Left lung (tissue), 10 donors: ENCODE results near the gene LRRC75A. TPM values are rescaled to one million over a fixed set of nuclear protein-coding genes. Genes with fewer than 3 reads are reported as not detected.

Source experiments
- ATAC-seq: fragments of 200-7000 bp; cut with Tn5 transposase; one replicate; pipeline ENCODE4 v1.9.1; 2020; ENCODE audit warnings: moderate library complexity
- DNase-seq, 4 donors: peaks; one replicate each; pipeline ENCODE4 v3.0.0-alpha.2; 2013 to 2020
- H3K27ac ChIP-seq, 2 donors: fragments of 200-600 bp; sonication (generic) in 1 of 2; one replicate each; pipeline versions ENCODE4 v1.5.0 to v1.8.0; 2020 to 2021
- H3K27me3 ChIP-seq, 2 donors: fragments of 200-600 bp; sonication (generic) in 1 of 2; one replicate each; pipeline versions ENCODE4 v1.5.0 to v1.8.0; 2020 to 2021
- H3K36me3 ChIP-seq, 2 donors: fragments of 200-600 bp; sonication (generic) in 1 of 2; one replicate each; pipeline versions ENCODE4 v1.5.0 to v1.8.0; 2020 to 2021
- H3K4me1 ChIP-seq, 2 donors: fragments of 200-600 bp; one replicate each; pipeline ENCODE4 v1.8.0; 2021
- H3K4me3 ChIP-seq, 2 donors: fragments of 200-600 bp; sonication (generic) in 1 of 2; one replicate each; pipeline versions ENCODE4 v1.5.0 to v1.8.0; 2020 to 2021; ENCODE audit warnings: mild to moderate bottlenecking in 1 of 2
- H3K9me3 ChIP-seq, 2 donors: fragments of 200-600 bp; sonication (generic) in 1 of 2; one replicate each; pipeline versions ENCODE4 v1.5.0 to v1.8.0; 2020 to 2021
- CTCF ChIP-seq, 2 donors: fragments of 200-600 bp; sonication (generic) in 1 of 2; IDR thresholded peaks; one replicate each; pipeline versions ENCODE4 v1.5.0 to v1.8.0; 2021; ENCODE audit warnings: antibody characterized with exemption in 2 of 2
- intact Hi-C, 2 donors: fragments of 100-400 bp; cut with DNase I; formaldehyde crosslinking; loops; one replicate each; pipeline versions ENCODE4 v1.11.2 to v1.14.2; 2022
- polyA plus RNA-seq, 6 donors: library from polyadenylated mRNA; unstranded; fragments of 120-200 nt; gene quantifications; one replicate each; pipeline ENCODE4 v1.2.1, GENCODE V29; 2013; ENCODE audit not compliant: insufficient read length in 6 of 6
- total RNA-seq, 2 donors: library from RNA; stranded (reverse); fragmentation: NEBNext Ultra II Directional; extraction: Animal tissue kit (Norgen Biotek cat#: 25700); gene quantifications; one replicate each; pipeline ENCODE4 v1.2.1, GENCODE V29; 2021
- donor health status: DM: no; HTN: yes; CAD: no.
- donor health status: DM: no; HTN: no; CAD: no.

The LRRC75A gene
- total and polyA plus RNA-seq, 8 donors = 2.9 to 7.1 (median 5.7) TPM

GRCh38 chr17:16448490-16448889, 43.5 kb downstream of the LRRC75A start:
- ATAC-seq (no peak), DNase-seq (no peak)
- H3K4me3 ChIP-seq = no peak overlapping the region
- no peaks in the 10 kb centered on the region for H3K9me3 ChIP-seq
- peaks cover 0 to 56% of the 10 kb centered on the region in 2 donors for H3K36me3 ChIP-seq
- no peaks in the 10 kb centered on the region for H3K27me3 ChIP-seq
- intact Hi-C loops = no loop called here
- peaks cover 0 to 11% of the 10 kb centered on the region in 2 donors for H3K4me1 ChIP-seq
- no peak for TF ChIP-seq CTCF (IDR thresholded peaks at IDR 0.05)
- H3K27ac ChIP-seq = no peak overlapping the region

GRCh38 chr17:16447676-16448075, 44.3 kb downstream of the LRRC75A start:
- peaks cover 0 to 19% of the 10 kb centered on the region in 2 donors for H3K4me1 ChIP-seq
- H3K27ac ChIP-seq = no peak overlapping the region
- no peaks in the 10 kb centered on the region for H3K9me3 ChIP-seq
- no peak overlapping the region for H3K4me3 ChIP-seq
- no peaks in the 10 kb centered on the region for H3K27me3 ChIP-seq
- no peak for TF ChIP-seq CTCF (IDR thresholded peaks at IDR 0.05)
- DNase-seq (no peak), ATAC-seq (no peak)
- H3K36me3 ChIP-seq = peaks cover 0 to 64% of the 10 kb centered on the region in 2 donors
- intact Hi-C loops = no loop called here

- H3K4me1 ChIP-seq = peaks cover 5 to 32% of the 10 kb centered on the region in 2 donors
- ATAC-seq = no peak
- no peak overlapping the region for H3K4me3 ChIP-seq
- no peak for DNase-seq
- H3K36me3 ChIP-seq = peaks cover 0 to 77% of the 10 kb centered on the region in 2 donors
- intact Hi-C loops = no loop called here
- H3K9me3 ChIP-seq = no peaks in the 10 kb centered on the region
- no peaks in the 10 kb centered on the region for H3K27me3 ChIP-seq
- no peak for TF ChIP-seq CTCF (IDR thresholded peaks at IDR 0.05)
- H3K27ac ChIP-seq = no peak overlapping the region
Observed at GRCh38 chr17:16446338-16446983, 45.5 kb downstream of the LRRC75A start.

GRCh38 chr17:16444258-16444886, 47.6 kb downstream of the LRRC75A start:
- Histone ChIP-seq H3K4me1 (peaks cover 24 to 52% of the 10 kb centered on the region in 2 donors), H3K27ac (peak overlapping the region in 1 of 2 donors; percentile 4), H3K9me3 (no peaks in the 10 kb centered on the region), H3K27me3 (no peaks in the 10 kb centered on the region), H3K36me3 (peaks cover 0 to 87% of the 10 kb centered on the region in 2 donors), H3K4me3 (no peak overlapping the region)
- intact Hi-C loops = no loop called here
- DNase-seq (peak in 1 of 4 donors; percentile 39), ATAC-seq (no peak)
- no peak for TF ChIP-seq CTCF (IDR thresholded peaks at IDR 0.05)

GRCh38 chr17:16443511-16444257, 48.3 kb downstream of the LRRC75A start:
- Histone ChIP-seq H3K27ac (peak overlapping the region in 1 of 2 donors; percentile 67), H3K4me1 (peaks cover 24 to 52% of the 10 kb centered on the region in 2 donors), H3K9me3 (no peaks in the 10 kb centered on the region), H3K4me3 (no peak overlapping the region), H3K27me3 (no peaks in the 10 kb centered on the region), H3K36me3 (peaks cover 0 to 80% of the 10 kb centered on the region in 2 donors)
- ATAC-seq (no peak), DNase-seq (no peak)
- TF ChIP-seq CTCF (IDR thresholded peaks at IDR 0.05) = no peak
- intact Hi-C loops = no loop called here
